ENCODE measurements around the gene MITF.

The MITF gene

GRCh38 chr3:69718866-69719586 lies 20.2 kb upstream of the MITF start:
- no peak overlapping the region for H3K9ac ChIP-seq (ENCODE audit: low read depth, low read length)

GRCh38 chr3:69719587-69720122 lies 19.6 kb upstream of the MITF start:
- H3K9me3 ChIP-seq (ENCODE audit: control insufficient read depth, insufficient read depth, low read length) = no peaks in the 10 kb centered on the region

More at GRCh38 chr3:69718866-69719586, 20.2 kb upstream of the MITF start:
- Histone ChIP-seq H3K9me3 (ENCODE audit: control insufficient read depth, insufficient read depth, low read length) (no peaks in the 10 kb centered on the region), H3K36me3 (ENCODE audit: insufficient read depth, low read length) (no peaks in the 10 kb centered on the region), H3K4me1 (ENCODE audit: insufficient read depth, low read length) (peaks cover 11% of the 10 kb centered on the region)

DNA sequence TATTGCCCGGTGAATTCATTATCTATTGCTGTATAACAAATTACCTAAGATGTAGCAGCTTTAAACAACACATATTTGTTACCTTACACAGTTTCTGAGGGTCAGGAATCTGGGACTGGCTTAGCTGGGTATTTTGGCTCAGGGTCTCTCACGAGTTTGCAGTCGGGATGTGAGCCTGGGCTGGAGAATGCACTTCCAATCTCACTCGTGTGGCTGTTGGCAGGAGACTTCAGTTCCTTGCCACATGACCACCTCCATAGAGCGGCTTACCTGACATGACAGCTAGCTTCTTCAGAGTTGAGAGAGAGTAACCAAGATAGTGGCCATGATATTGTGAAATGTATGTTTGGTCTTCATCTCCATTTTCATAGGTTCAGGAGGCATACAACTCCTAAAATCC lies 18.4 kb upstream of the MITF start:
- Histone ChIP-seq H3K9ac (ENCODE audit: low read depth, low read length) (no peak overlapping the region), H3K4me1 (ENCODE audit: insufficient read depth, low read length) (peaks cover 16% of the 10 kb centered on the region), H3K36me3 (ENCODE audit: insufficient read depth, low read length) (no peaks in the 10 kb centered on the region), H3K9me3 (ENCODE audit: control insufficient read depth, insufficient read depth, low read length) (no peaks in the 10 kb centered on the region)

More at GRCh38 chr3:69719587-69720122, 19.6 kb upstream of the MITF start:
- H3K36me3 ChIP-seq (ENCODE audit: insufficient read depth, low read length) = no peaks in the 10 kb centered on the region
- no peak overlapping the region for H3K9ac ChIP-seq (ENCODE audit: low read depth, low read length)
- peaks cover 12% of the 10 kb centered on the region for H3K4me1 ChIP-seq (ENCODE audit: insufficient read depth, low read length)

DNA sequence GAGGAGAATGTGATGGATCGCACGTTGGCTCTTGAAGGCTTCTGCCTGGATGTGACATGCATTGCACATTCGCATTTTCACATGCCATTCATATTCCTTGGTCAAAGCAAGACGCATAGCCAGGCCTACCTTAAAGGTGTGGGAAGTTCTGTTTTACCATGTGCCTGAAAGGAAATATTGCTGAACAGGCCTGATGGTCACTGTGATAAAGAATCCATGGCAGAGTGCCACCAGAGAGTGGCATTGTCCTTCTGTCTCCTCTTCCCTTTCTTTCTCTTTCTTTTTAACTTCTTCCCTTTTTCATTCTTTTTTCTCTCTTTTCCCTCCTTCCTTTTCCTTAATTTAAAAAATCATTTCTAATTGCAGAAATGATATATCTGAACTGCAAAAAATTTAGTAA lies 15.9 kb upstream of the MITF start:
- Histone ChIP-seq H3K9ac (ENCODE audit: low read depth, low read length) (no peak overlapping the region), H3K9me3 (ENCODE audit: control insufficient read depth, insufficient read depth, low read length) (no peaks in the 10 kb centered on the region), H3K36me3 (ENCODE audit: insufficient read depth, low read length) (no peaks in the 10 kb centered on the region), H3K4me1 (ENCODE audit: insufficient read depth, low read length) (peaks cover 16% of the 10 kb centered on the region)

DNA sequence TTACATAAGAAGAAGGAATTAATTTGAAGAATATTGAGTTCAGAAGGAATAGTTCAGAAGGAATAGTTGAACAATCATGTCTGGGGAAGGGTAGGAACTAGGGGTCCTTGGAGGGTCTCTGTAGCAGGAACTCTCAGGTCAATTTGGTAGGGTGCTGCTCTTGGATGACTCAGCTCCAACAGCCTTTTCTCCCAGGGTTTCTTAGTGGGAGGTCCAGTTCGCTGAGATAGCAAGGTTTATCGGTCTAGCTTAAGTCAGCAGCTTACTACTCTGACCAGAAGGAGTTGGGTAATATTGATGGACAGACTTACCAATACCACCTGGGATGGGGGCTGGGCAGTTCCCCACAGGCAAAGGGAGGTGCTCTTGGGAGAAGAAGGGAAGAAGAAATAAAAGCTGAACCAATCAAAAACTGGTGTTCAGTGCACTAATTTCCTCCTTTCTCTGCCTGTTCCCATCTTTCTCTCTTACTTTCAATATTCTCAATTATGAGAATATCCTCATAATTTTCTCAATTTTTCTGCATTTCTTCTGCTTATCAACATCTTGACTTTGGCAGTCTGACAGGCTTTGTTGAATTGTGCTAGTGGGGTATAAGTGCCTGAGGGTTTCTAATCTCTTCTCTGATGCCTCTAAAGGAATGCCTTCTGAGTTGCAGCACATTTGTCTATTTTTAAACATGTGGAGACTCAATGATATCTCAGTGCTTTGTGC lies 14.4 kb upstream of the MITF start:
- Histone ChIP-seq H3K9me3 (ENCODE audit: control insufficient read depth, insufficient read depth, low read length) (no peaks in the 10 kb centered on the region), H3K36me3 (ENCODE audit: insufficient read depth, low read length) (no peaks in the 10 kb centered on the region), H3K9ac (ENCODE audit: low read depth, low read length) (no peak overlapping the region), H3K4me1 (ENCODE audit: insufficient read depth, low read length) (peaks cover 5% of the 10 kb centered on the region; the same call in 1 of the 2 replicates)

- Histone ChIP-seq H3K36me3 (ENCODE audit: insufficient read depth, low read length) (no peaks in the 10 kb centered on the region), H3K9me3 (ENCODE audit: control insufficient read depth, insufficient read depth, low read length) (no peaks in the 10 kb centered on the region), H3K9ac (ENCODE audit: low read depth, low read length) (no peak overlapping the region), H3K4me1 (ENCODE audit: insufficient read depth, low read length) (peaks cover 9% of the 10 kb centered on the region)
Measured at GRCh38 chr3:69725994-69726571, 13.2 kb upstream of the MITF start.

- no peak overlapping the region for H3K9ac ChIP-seq (ENCODE audit: low read depth, low read length)
- peaks cover 10% of the 10 kb centered on the region for H3K4me1 ChIP-seq (ENCODE audit: insufficient read depth, low read length)
- no peaks in the 10 kb centered on the region for H3K36me3 ChIP-seq (ENCODE audit: insufficient read depth, low read length)
- H3K9me3 ChIP-seq (ENCODE audit: control insufficient read depth, insufficient read depth, low read length) = no peaks in the 10 kb centered on the region
Measured at GRCh38 chr3:69729147-69729919, 9.9 kb upstream of the MITF start.

- Histone ChIP-seq H3K9ac (ENCODE audit: low read depth, low read length) (no peak overlapping the region), H3K36me3 (ENCODE audit: insufficient read depth, low read length) (no peaks in the 10 kb centered on the region), H3K9me3 (ENCODE audit: control insufficient read depth, insufficient read depth, low read length) (no peaks in the 10 kb centered on the region), H3K4me1 (ENCODE audit: insufficient read depth, low read length) (peaks cover 5% of the 10 kb centered on the region; the same call in 1 of the 2 replicates)
Measured at GRCh38 chr3:69731080-69731479, 8.2 kb upstream of the MITF start.

GRCh38 chr3:69735893-69736292 lies 3.4 kb upstream of the MITF start:
- H3K4me1 ChIP-seq (ENCODE audit: insufficient read depth, low read length) = peaks cover 2% of the 10 kb centered on the region; the same call in 1 of the 2 replicates
- H3K9ac ChIP-seq (ENCODE audit: low read depth, low read length) = no peak overlapping the region
- H3K36me3 ChIP-seq (ENCODE audit: insufficient read depth, low read length) = no peaks in the 10 kb centered on the region
- no peaks in the 10 kb centered on the region for H3K9me3 ChIP-seq (ENCODE audit: control insufficient read depth, insufficient read depth, low read length)

GRCh38 chr3:69737392-69737791 lies 1.9 kb upstream of the MITF start:
- H3K36me3 ChIP-seq (ENCODE audit: insufficient read depth, low read length) = no peaks in the 10 kb centered on the region
- no peaks in the 10 kb centered on the region for H3K9me3 ChIP-seq (ENCODE audit: control insufficient read depth, insufficient read depth, low read length)
- H3K9ac ChIP-seq (ENCODE audit: low read depth, low read length) = no peak overlapping the region
- no peaks in the 10 kb centered on the region for H3K4me1 ChIP-seq (ENCODE audit: insufficient read depth, low read length)

DNA sequence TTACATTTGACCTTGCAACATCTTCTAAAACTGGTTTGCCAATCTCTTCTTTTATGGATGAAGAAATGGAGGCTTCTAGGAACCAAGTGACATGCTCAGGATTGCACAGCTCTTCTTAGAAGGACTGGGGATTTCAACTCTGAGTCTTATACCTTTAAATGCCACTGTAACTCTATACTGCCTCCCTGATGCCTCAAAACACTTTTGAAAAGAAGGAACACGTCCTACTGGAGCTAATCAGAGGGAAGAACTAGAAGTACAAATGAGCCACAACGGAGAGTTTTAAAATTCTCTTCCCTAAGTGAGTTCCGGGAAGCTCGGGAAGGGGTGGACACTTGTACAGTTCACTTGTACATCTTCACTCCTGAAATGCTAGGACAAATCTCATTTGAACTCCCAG lies 949 bp upstream of the MITF start:
- peak overlapping the region; percentile 75 for H3K9ac ChIP-seq (ENCODE audit: low read depth, low read length)
- peaks cover under 1% of the 10 kb centered on the region for H3K4me1 ChIP-seq (ENCODE audit: insufficient read depth, low read length)
- no peaks in the 10 kb centered on the region for H3K9me3 ChIP-seq (ENCODE audit: control insufficient read depth, insufficient read depth, low read length)
- no peaks in the 10 kb centered on the region for H3K36me3 ChIP-seq (ENCODE audit: insufficient read depth, low read length)

DNA sequence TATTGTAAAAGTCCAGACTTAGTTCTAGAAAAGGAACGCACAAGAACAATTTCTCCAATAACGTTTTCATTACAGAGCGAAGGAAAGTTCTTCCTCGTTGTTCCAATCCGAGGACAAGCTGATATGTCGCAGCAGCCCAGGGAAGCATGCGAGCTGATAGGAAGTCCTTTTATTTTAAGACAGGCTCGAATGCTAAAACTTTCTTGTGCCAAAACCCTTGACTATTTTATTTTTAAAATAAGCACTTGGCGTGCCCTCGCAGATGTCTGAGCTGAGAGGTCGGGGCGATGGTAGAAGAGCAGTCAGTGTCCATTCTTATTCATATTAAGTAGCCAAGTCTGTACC lies 433 bp upstream of the MITF start:
- peak overlapping the region; percentile 75 for H3K9ac ChIP-seq (ENCODE audit: low read depth, low read length)
- no peaks in the 10 kb centered on the region for H3K36me3 ChIP-seq (ENCODE audit: insufficient read depth, low read length)
- H3K9me3 ChIP-seq (ENCODE audit: control insufficient read depth, insufficient read depth, low read length) = no peaks in the 10 kb centered on the region
- peaks cover 6% of the 10 kb centered on the region for H3K4me1 ChIP-seq (ENCODE audit: insufficient read depth, low read length)

GRCh38 chr3:69740103-69741021 lies 1.1 kb downstream of the MITF start:
- no peaks in the 10 kb centered on the region for H3K9me3 ChIP-seq (ENCODE audit: control insufficient read depth, insufficient read depth, low read length)
- H3K36me3 ChIP-seq (ENCODE audit: insufficient read depth, low read length) = no peaks in the 10 kb centered on the region
- peak overlapping the region; percentile 75; the same call in 1 of the 2 replicates for H3K9ac ChIP-seq (ENCODE audit: low read depth, low read length)
- peaks cover 7% of the 10 kb centered on the region for H3K4me1 ChIP-seq (ENCODE audit: insufficient read depth, low read length)
